ENCODE measurements around the gene NUP62.

The NUP62 gene

DNA sequence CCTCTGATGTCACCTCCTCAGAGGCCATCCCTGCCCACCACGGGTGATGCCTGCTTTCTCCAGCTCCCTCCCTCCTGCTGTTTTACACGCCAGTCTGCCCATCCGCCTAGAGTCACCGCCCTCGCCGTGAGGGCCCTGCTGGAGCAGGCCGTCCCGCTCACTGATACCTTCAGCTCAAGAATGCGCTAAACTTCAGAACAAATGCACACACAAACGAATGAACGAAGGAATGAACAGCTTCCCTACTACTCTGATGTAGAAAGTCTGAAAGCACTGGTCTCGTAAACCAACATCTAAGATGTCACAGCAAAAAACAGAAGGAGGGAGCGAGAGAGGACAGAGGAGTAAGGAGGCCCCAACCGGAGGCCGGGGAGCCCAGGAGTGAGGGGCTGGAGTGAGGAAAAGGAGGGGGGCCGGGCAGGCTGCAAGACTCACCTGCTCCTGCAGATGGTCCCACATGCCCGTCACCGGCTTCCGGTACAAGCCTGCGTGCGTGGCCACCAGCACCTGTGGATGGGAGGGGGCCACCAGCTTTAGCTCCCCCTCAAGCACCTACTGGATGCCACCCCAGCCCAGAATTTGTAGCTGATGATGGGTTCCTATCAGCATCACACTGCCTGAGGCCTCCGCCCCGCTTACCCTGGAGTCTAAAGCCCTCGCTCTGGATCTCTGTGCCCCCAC, 65.9 kb downstream of the NUP62 start:
- no peak for DNase-seq

- no peak for DNase-seq
Observed at GRCh38 chr19:49862391-49863253, 66.7 kb downstream of the NUP62 start.

- DNase-seq, result no peak
Observed at GRCh38 chr19:49861541-49862378, 67.5 kb downstream of the NUP62 start.

- DNase-seq, result no peak
Observed at GRCh38 chr19:49861107-49861506, 68.2 kb downstream of the NUP62 start.

GRCh38 chr19:49860336-49861102, 68.8 kb downstream of the NUP62 start:
- DNase-seq, result no peak

DNA sequence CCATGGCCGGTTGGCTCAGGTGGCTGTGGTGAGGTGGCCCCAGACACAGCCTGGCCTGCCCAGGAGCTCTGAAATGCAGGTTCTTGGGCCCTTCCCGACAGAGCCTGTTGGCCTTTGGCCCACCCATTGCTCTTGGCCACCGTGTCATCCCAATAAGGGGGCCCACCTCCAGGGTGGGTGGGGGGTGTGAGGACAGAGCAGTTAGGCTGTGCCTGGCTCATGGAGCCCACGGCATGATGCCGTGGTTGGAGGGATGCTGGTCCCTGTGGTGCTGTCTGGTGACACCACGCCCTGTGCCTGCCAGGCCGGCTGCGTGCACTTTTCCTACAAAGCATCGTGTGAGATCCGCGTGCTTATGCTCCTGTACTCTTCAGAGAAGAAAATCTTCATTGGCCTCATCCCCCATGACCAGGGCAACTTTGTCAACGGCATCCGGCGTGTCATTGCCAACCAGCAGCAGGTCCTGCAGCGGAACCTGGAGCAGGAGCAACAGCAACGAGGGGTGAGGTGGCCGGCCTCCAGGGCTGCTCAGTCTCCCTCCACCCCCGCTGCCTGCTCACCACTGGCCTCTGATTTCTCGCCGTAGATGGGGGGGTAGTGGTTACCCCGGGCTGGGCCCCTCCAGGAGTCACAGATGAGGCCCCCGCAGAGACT, 69.5 kb downstream of the NUP62 start:
- DNase-seq, result no peak

GRCh38 chr19:49858088-49858985, 71.0 kb downstream of the NUP62 start:
- DNase-seq, result no peak

GRCh38 chr19:49857838-49858087, 71.5 kb downstream of the NUP62 start:
- no peak for DNase-seq

DNA sequence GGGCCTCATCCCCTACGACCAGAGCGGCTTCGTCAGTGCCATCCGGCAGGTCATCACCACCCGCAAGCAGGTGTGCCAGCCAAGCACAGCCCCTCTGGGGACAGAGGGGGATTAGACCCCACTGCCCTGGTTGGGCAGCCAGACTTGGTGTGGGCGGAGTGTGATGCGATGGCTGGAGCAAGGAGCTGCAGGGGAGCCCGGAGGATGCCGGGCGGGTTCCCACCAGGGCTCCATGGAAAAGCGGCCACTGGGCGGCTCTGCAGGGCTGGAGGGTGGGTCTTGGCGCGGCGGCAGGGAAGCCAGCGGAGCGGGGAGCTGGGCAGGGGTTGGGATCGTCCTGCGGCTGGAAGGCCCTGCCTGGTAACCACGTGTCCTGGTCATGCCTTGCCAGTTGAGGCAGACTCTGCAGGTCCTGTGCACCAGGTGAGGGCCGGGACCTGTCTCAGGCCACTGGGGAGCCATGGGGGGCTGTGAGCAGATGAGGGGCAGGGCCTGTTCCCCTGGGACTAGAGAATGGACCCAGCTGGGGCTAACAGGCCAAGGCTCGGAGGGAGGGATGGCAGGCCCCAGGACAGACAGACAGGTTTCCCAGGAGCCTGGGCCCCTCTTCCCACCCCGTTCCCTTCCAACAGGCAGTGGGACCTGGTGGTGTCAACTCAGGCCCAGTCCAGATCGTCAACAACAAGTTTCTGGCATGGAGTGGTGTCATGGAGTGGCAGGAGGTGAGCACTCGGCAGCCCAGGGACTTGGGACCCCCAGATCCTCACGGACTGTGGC, 72.1 kb downstream of the NUP62 start:
- DNase-seq, result no peak
